ENCODE data around the gene MYO1G.

The MYO1G gene

GRCh38 chr7:45007571-45008328 lies 28.9 kb upstream of the MYO1G start:
- TF ChIP-seq CTCF (IDR thresholded peaks at IDR 0.05; ENCODE audit: low read depth, low read length): no peak
- H3K4me3 ChIP-seq (replicated peaks in 1 of 2; ENCODE audit: low read depth in 2 of 2, low read length in 2 of 2): no peak overlapping the region
- DNase-seq (ENCODE audit: low read depth in 2 of 2): no peak

DNA sequence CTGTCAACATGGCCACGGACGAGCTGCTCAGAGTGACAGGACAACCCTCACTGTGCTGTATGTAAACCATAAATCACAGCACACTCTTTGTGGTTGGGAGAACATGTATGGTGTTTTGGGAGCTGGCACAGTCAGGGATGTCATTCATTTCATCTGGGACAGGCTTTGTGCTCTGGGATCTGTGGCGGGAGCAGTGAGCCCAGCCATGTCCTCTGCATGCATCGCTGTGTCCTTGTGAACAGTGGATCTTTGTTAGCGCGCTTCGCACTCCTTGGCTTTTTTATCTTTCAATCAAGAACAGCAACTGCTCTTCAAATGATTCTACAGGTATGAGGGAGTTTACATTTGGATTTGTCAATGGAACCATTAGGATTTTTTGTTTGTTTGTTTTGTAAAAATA lies 28.3 kb upstream of the MYO1G start:
- TF ChIP-seq CTCF (IDR thresholded peaks at IDR 0.05; ENCODE audit: low read depth, low read length): no peak
- no peak for DNase-seq (ENCODE audit: low read depth in 2 of 2)
- no peak overlapping the region for H3K4me3 ChIP-seq (replicated peaks in 1 of 2; ENCODE audit: low read depth in 2 of 2, low read length in 2 of 2)

DNA sequence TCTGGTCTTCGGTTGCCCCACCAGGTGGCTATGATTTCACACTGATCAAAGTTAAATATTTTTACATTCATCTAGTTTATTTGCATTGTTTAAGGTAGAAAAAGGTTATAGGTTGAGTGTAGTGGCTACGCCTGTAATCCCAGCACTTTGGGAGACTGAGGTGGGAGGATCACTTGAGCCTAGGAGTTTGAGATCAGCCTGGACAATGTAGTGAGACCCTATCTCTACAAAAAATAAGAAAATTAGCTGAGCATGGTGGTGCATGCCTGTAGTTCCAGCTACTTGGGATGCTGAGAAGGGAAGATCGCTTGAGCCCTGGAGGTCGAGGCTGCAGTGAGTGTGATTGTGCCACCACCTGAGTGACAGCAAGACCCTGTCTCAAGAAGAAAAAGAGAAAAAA lies 25.0 kb upstream of the MYO1G start:
- DNase-seq (ENCODE audit: low read depth in 2 of 2): no peak
- TF ChIP-seq CTCF (IDR thresholded peaks at IDR 0.05; ENCODE audit: low read depth, low read length): no peak
- no peak overlapping the region for H3K4me3 ChIP-seq (replicated peaks in 1 of 2; ENCODE audit: low read depth in 2 of 2, low read length in 2 of 2)

GRCh38 chr7:45001826-45002225 lies 23.0 kb upstream of the MYO1G start:
- DNase-seq (ENCODE audit: low read depth in 2 of 2): no peak
- TF ChIP-seq CTCF (IDR thresholded peaks at IDR 0.05; ENCODE audit: low read depth, low read length): no peak
- H3K4me3 ChIP-seq (replicated peaks in 1 of 2; ENCODE audit: low read depth in 2 of 2, low read length in 2 of 2): no peak overlapping the region

- peak in 1 of 2 donors; percentile 35 for DNase-seq (ENCODE audit: low read depth in 2 of 2)
- TF ChIP-seq CTCF (IDR thresholded peaks at IDR 0.05; ENCODE audit: low read depth, low read length): no peak
- peak overlapping the region; percentile 57 to 75 for H3K4me3 ChIP-seq (replicated peaks in 1 of 2; ENCODE audit: low read depth in 2 of 2, low read length in 2 of 2)
Measured at GRCh38 chr7:45001138-45001694, 22.4 kb upstream of the MYO1G start.

GRCh38 chr7:45000093-45001032 lies 21.5 kb upstream of the MYO1G start, which contains the start of gene CCM2:
Gene CCM2, plus strand, starts transcription at chr7:45000201. Its CDS starts 133 bp downstream, at chr7:45000334.
- peak within 1 kb of the TSS; percentile 57 to 75 for H3K4me3 ChIP-seq (replicated peaks in 1 of 2; ENCODE audit: low read depth in 2 of 2, low read length in 2 of 2)
- DNase-seq (ENCODE audit: low read depth in 2 of 2): peak; percentile 39 to 68
- TF ChIP-seq CTCF (IDR thresholded peaks at IDR 0.05; ENCODE audit: low read depth, low read length): no peak
